Activated naive CD4-positive, alpha-beta T cell treated with anti-CD3 and anti-CD28 coated beads, Interleukin-2, amount 50 U/mL, for 72 hours (primary cell): ENCODE measurements around the gene TRIM8. TPM values are rescaled to one million over a fixed set of nuclear protein-coding genes. Genes with fewer than 3 reads are reported as not detected.
A peak's percentile ranks its signal among the peaks of the same experiment; 100 is the strongest.

ENCODE experiments used
- ATAC-seq, 2 donors: fragments of 150-1000 bp; cut with Tn5 transposase; 2 replicates each; pipeline ENCODE4 v1.10.0; 2021; ENCODE audit warnings: mild to moderate bottlenecking in 2 of 2, moderate library complexity in 2 of 2
- DNase-seq, 2 donors: peaks; one replicate each; pipeline ENCODE4 v3.0.0; 2021 to 2022; ENCODE audit warnings: low spot score in 2 of 2
- H3K27ac Mint-ChIP-seq, 2 donors: one replicate each; pipeline ENCODE4 v1.8.0; 2022; ENCODE audit warnings: mild to moderate bottlenecking in 2 of 2, mixed read lengths in 2 of 2
- H3K36me3 Mint-ChIP-seq, 2 donors: one replicate each; pipeline ENCODE4 v1.8.0; 2022; ENCODE audit warnings: mixed read lengths in 2 of 2
- H3K9me3 Mint-ChIP-seq, 2 donors: one replicate each; pipeline ENCODE4 v1.8.0; 2022; ENCODE audit warnings: mixed read lengths in 2 of 2
- total RNA-seq, 2 donors: library from RNA; stranded (reverse); gene quantifications; one replicate each; pipeline ENCODE4 v1.2.3, GENCODE V29; 2022

TRIM8 gene, protein sequence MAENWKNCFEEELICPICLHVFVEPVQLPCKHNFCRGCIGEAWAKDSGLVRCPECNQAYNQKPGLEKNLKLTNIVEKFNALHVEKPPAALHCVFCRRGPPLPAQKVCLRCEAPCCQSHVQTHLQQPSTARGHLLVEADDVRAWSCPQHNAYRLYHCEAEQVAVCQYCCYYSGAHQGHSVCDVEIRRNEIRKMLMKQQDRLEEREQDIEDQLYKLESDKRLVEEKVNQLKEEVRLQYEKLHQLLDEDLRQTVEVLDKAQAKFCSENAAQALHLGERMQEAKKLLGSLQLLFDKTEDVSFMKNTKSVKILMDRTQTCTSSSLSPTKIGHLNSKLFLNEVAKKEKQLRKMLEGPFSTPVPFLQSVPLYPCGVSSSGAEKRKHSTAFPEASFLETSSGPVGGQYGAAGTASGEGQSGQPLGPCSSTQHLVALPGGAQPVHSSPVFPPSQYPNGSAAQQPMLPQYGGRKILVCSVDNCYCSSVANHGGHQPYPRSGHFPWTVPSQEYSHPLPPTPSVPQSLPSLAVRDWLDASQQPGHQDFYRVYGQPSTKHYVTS
- total RNA-seq: 10 to 100 TPM; 22.9 to 47.3 TPM

DNA sequence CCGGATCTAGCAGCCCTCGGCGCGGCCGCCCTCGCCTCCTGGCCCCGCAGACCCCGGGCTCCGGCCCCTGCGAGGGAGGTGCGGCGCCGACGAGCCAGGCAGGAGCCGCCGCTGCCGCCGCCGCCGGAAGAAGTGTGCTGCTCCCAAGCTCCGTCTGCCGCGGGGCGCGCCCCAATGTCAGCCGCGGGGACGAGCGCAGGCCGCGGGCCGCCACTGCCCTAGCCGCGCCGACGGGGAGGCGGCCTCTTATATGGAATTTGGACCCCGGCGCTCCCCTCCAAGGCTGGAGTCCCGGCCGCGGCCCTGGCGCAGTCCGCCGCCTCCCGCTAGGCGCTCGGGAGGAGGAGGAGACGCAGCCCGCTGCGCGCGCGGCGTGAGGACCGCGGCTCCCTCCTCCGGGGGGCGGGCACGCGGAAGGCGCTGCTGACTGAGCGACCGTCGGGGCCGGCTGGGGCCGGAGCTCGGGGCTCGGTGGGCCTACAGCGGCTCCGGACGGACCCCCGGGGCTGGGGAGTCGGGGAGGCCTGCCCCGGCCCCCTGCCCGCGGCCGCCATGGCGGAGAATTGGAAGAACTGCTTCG is at the start of gene TRIM8:
TRIM8 (plus strand) TSS at position 414 of the 580 bp plus-strand sequence; CDS start at position 553, 139 bp downstream.
- Mint-ChIP-seq H3K36me3 (peaks cover 9 to 23% of the 10 kb centered on the region in 2 donors), H3K9me3 (no peaks in the 10 kb centered on the region), H3K27ac (peak within 1 kb of the TSS; percentile 87 to 98)
- ATAC-seq (no peak), DNase-seq (peak; percentile 68 to 72)

GRCh38 chr10:102595293-102595692 is 49.0 kb upstream of the TRIM8 start:
- peak overlapping the region in 1 of 2 donors; percentile 49 for H3K27ac Mint-ChIP-seq
- ATAC-seq: no peak
- H3K9me3 Mint-ChIP-seq: no peaks in the 10 kb centered on the region

GRCh38 chr10:102595897-102596296 is 48.4 kb upstream of the TRIM8 start:
- H3K36me3 Mint-ChIP-seq: no peaks in the 10 kb centered on the region
- DNase-seq (no peak), ATAC-seq (no peak)
- no peak overlapping the region for H3K27ac Mint-ChIP-seq
- no peaks in the 10 kb centered on the region for H3K9me3 Mint-ChIP-seq

More at GRCh38 chr10:102595293-102595692, 49.0 kb upstream of the TRIM8 start:
- H3K36me3 Mint-ChIP-seq: no peaks in the 10 kb centered on the region
- DNase-seq: no peak

GRCh38 chr10:102596506-102596971 is 47.7 kb upstream of the TRIM8 start:
- DNase-seq (peak in 1 of 2 donors; percentile 25), ATAC-seq (peak; percentile 68 to 75)
- Mint-ChIP-seq H3K9me3 (no peaks in the 10 kb centered on the region), H3K27ac (no peak overlapping the region), H3K36me3 (no peaks in the 10 kb centered on the region)

- no peak for ATAC-seq
- Mint-ChIP-seq H3K27ac (no peak overlapping the region), H3K36me3 (no peaks in the 10 kb centered on the region), H3K9me3 (no peaks in the 10 kb centered on the region)
- DNase-seq: no peak
Measured at GRCh38 chr10:102597131-102597991, 46.9 kb upstream of the TRIM8 start.

GRCh38 chr10:102598243-102598642 is 46.0 kb upstream of the TRIM8 start:
- no peak for DNase-seq
- H3K36me3 Mint-ChIP-seq: no peaks in the 10 kb centered on the region
- H3K9me3 Mint-ChIP-seq: no peaks in the 10 kb centered on the region
- no peak for ATAC-seq
- H3K27ac Mint-ChIP-seq: no peak overlapping the region

GRCh38 chr10:102599565-102600327 is 44.5 kb upstream of the TRIM8 start:
- DNase-seq (no peak), ATAC-seq (no peak)
- H3K36me3 Mint-ChIP-seq: no peaks in the 10 kb centered on the region
- H3K27ac Mint-ChIP-seq: peak overlapping the region in 1 of 2 donors; percentile 36
- H3K9me3 Mint-ChIP-seq: no peaks in the 10 kb centered on the region

DNA sequence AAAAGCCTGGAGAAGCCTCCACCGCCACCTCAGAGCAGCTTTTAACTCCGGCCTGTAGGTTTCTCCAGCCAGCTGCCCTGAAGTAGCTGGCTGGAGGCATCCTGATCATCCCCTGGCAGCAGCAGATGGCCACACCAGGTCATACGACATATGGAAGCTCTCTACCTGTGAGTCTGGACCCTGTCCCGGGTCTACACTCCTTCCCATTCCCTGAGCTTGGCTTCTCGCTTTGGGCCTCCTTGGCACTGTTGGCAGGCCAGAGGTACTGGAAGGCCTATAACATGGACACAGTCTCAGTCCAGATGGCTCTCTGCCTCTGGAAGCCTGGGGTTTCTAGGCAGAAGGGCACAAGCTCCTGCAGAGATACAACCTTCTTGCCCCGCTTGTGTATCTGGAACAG is 43.5 kb upstream of the TRIM8 start:
- DNase-seq (no peak), ATAC-seq (no peak)
- Mint-ChIP-seq H3K36me3 (no peaks in the 10 kb centered on the region), H3K27ac (no peak overlapping the region), H3K9me3 (no peaks in the 10 kb centered on the region)

DNA sequence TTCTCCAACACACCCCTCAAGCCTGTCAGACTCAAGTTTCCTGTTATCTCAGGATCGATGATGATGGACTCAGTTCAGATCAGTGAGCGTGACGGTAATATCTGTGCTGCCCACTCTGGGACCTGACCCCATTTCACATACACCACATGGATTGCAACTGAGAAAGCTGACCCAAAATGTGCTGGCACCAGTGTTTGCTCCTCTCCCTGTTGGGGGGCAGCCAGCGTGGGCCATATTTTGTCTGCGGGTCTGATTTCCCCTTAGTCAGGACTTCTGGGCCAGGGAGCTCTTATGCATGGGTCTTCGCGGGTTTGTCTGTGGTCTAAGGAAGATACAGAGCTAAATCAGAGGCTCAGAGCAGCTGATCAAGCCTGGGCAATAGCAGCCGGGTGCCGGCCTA is 42.6 kb upstream of the TRIM8 start:
- Mint-ChIP-seq H3K9me3 (no peaks in the 10 kb centered on the region), H3K27ac (no peak overlapping the region), H3K36me3 (no peaks in the 10 kb centered on the region)
- no peak for ATAC-seq
- DNase-seq: no peak

GRCh38 chr10:102602272-102603045 is 41.8 kb upstream of the TRIM8 start:
- H3K9me3 Mint-ChIP-seq: no peaks in the 10 kb centered on the region
- no peaks in the 10 kb centered on the region for H3K36me3 Mint-ChIP-seq
- H3K27ac Mint-ChIP-seq: peak overlapping the region in 1 of 2 donors; percentile 59
- DNase-seq: no peak
- no peak for ATAC-seq

DNA sequence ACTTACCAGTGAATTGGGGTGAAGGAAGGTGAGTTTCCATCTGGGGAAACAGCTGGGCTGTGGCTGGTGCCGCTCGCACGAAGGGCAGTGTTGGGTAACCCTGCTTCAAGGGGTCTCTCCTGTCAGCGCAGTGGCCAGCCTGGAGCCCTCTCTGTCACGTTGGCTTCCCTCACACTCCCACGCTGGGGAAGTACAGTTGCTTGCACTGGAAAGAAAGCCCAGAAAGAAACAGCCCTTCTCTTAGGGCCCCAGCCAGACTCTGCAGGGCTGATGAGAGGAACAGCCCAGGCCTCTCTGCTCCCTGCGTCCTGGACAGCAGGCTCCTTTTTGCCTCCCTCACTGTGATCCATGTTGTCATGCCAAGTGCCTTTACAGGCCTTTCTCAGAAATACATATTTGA is 40.3 kb upstream of the TRIM8 start:
- no peaks in the 10 kb centered on the region for H3K9me3 Mint-ChIP-seq
- H3K27ac Mint-ChIP-seq: peak overlapping the region in 1 of 2 donors; percentile 87
- ATAC-seq (no peak), DNase-seq (no peak)
- H3K36me3 Mint-ChIP-seq: no peaks in the 10 kb centered on the region

GRCh38 chr10:102604439-102604841 is 39.8 kb upstream of the TRIM8 start:
- H3K9me3 Mint-ChIP-seq: no peaks in the 10 kb centered on the region
- no peaks in the 10 kb centered on the region for H3K36me3 Mint-ChIP-seq
- peak overlapping the region in 1 of 2 donors; percentile 87 for H3K27ac Mint-ChIP-seq
- DNase-seq (no peak), ATAC-seq (peak in 1 of 2 donors; percentile 52)

- Mint-ChIP-seq H3K9me3 (no peaks in the 10 kb centered on the region), H3K27ac (no peak overlapping the region), H3K36me3 (no peaks in the 10 kb centered on the region)
- ATAC-seq (no peak), DNase-seq (no peak)
Measured at GRCh38 chr10:102605712-102606111, 38.6 kb upstream of the TRIM8 start.

- H3K27ac Mint-ChIP-seq: no peak overlapping the region
- no peak for ATAC-seq
- H3K36me3 Mint-ChIP-seq: no peaks in the 10 kb centered on the region
- H3K9me3 Mint-ChIP-seq: no peaks in the 10 kb centered on the region
- no peak for DNase-seq
Measured at GRCh38 chr10:102608487-102608886, 35.8 kb upstream of the TRIM8 start.

GRCh38 chr10:102610441-102610887 is 33.8 kb upstream of the TRIM8 start:
- DNase-seq: no peak
- no peaks in the 10 kb centered on the region for H3K9me3 Mint-ChIP-seq
- peak overlapping the region in 1 of 2 donors; percentile 13 for H3K27ac Mint-ChIP-seq
- no peaks in the 10 kb centered on the region for H3K36me3 Mint-ChIP-seq
- no peak for ATAC-seq
